Stimulated activated CD4-positive, alpha-beta T cell treated with anti-CD3 and anti-CD28 coated beads, Interleukin-1b, Interleukin-23, amount 100 ng/mL, for 4 hours (primary cell): ENCODE measurements around the gene CDH7.

Experiments used
- DNase-seq, 2 donors: peaks; one replicate each; pipeline ENCODE4 v3.0.0-alpha.2; 2020; ENCODE audit warnings: low read depth in 2 of 2

Gene CDH7

GRCh38 chr18:65919018-65919417, 168.2 kb downstream of the CDH7 start:
- DNase-seq: no peak

GRCh38 chr18:65919663-65920062, 168.9 kb downstream of the CDH7 start:
- DNase-seq: no peak

- DNase-seq: no peak
Measured at GRCh38 chr18:65922103-65922502, 171.3 kb downstream of the CDH7 start.

GRCh38 chr18:65924904-65925303, 174.1 kb downstream of the CDH7 start:
- no peak for DNase-seq

GRCh38 chr18:65934874-65935273, 184.1 kb downstream of the CDH7 start:
- DNase-seq: no peak

- no peak for DNase-seq
Measured at GRCh38 chr18:65936678-65937077, 185.9 kb downstream of the CDH7 start.

GRCh38 chr18:65937180-65937579, 186.4 kb downstream of the CDH7 start:
- DNase-seq: no peak

- no peak for DNase-seq
Measured at GRCh38 chr18:65938592-65939372, 188.0 kb downstream of the CDH7 start.
